DMS53 treated with DMSO at 0.1 percent for 48 hours (cell line): ENCODE results near the gene RBFOX1.

Source experiments
- DNase-seq: peaks from one replicate; lab custom pipeline; 2025; ENCODE audit not compliant: unreplicated experiment; lab: John Stamatoyannopoulos, UW

Gene RBFOX1

GRCh38 chr16:7419441-7419840 lies 86.8 kb downstream of the RBFOX1 start:
- no peak for DNase-seq

DNA sequence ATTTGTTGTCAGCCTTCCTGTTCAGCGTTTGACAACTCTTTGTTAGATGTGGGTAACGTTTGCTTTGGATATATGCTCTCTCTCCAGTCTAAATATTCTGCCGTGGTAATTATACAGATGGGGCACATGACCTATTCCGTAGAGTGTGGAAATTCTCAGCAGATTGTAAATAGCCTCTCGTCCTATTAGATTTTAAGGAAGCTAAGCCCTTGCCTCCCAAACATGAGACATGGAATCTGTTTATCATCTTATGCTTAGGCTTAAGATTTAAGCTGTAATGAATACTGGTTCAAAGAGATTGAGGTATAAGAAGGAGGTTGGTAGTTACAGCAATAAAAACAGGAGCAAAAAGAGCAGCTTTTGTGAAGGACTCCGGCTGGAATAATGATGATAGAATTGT lies 87.4 kb downstream of the RBFOX1 start:
- DNase-seq, result no peak

DNA sequence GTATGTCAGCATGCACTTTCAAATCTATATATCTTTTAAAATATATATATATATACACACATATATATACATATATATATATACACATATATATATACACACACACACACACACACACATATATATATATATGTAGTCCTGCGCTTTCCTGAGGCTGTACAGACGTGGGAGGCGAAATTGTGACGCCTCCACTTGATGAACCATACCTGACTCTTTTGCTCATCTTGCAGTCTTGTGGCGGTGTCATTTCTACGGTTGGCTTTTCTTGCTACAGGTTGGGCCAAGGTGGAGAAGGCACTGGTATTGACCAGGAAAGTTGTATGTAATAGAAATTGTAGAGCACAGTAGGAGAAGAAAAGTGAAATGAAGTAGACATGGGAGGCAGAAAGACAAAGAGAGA lies 88.2 kb downstream of the RBFOX1 start:
- no peak for DNase-seq

DNA sequence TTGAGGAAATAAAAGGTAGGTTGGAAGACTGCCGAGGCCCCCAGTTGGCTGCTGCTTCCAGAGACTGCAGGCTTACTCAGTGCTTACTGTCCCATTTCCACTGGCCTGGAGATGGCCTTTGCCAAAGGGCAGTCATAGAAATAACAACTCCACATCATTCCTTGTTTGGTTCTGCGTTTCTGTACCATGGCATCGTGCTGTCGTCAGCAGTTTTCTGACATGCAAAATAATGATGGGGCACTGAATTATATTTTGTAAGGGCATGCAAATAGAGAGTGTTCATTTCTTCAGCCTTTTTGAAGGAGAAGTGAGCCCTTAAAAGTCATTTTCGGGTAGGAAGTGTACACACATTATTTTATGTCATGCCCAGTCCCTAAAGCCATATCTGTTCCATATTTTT lies 88.9 kb downstream of the RBFOX1 start:
- no peak for DNase-seq

DNA sequence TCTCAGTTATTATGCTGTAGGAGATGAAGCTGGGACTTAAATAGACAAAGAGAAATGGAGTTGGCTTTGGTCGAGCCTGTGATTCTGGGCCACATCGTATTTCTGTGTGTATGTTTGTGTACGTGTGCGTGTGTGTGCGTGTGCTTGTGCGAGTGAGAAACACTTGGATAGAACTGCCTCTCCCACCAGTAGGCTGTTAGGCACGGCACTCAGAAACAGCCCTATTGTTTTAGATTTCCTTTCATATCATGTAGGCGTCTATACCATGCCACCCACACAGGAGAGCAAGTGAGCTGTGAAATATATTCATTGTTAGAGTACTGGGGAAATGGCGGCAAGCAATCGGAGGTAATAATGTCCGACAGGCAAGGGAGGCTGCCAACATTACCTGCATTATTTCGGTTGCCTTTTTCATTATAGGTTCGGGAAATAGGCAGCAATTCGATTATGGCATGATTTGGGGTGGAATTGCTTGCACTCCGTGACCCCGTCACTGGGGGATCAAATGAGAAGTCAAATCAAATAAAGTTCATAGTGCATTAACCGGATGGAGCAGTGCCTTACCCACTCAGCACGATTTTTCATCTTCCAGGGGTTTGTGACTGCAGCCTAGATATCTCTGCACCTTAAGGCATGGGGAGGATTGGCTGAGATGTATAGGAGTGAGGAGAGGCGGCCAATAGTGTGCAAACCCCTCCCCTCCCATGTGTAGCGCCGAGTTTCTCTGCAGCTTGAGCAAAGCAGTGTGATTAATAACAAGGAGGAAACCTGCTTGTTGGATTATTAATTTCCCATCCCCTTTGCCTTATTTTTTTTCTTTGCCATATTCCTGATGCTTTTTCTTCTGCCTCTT lies 89.6 kb downstream of the RBFOX1 start:
- DNase-seq, result no peak

GRCh38 chr16:7423434-7424044 lies 90.9 kb downstream of the RBFOX1 start:
- DNase-seq, result no peak

GRCh38 chr16:7426161-7426560 lies 93.5 kb downstream of the RBFOX1 start:
- no peak for DNase-seq

- no peak for DNase-seq
Observed at GRCh38 chr16:7431723-7432122, 99.1 kb downstream of the RBFOX1 start.

- no peak for DNase-seq
Observed at GRCh38 chr16:7436306-7436705, 103.7 kb downstream of the RBFOX1 start.

DNA sequence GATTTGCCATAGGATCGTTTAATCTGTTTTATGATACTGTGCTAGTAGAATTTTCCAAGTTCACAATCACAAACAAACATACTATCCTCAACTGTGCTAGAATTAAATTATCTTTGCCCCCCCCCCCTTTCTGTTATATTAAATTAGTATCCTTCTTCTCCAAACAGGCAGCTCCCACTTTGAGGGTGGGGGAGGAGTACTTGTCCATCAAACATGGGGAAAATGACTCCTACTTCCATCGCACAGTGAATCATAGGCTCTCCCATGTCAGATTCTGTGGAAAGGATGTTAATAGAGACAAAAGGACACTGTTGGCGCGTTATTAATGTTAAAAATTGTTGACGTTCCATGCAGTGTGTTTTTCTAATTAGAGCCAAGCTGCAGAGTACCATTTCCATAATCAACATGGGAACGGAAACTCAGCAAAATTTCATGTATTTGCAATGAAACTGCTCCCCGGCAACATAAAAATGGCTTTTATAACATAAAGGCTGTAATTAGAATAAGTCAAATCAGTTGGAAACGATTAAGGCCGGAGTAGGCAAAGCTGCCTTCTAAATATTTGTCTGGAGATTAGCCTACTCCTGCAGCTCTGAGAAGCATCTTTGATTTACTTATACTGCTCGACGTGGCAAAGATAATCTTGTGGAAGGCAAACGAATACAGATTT lies 104.6 kb downstream of the RBFOX1 start:
- DNase-seq, result no peak

DNA sequence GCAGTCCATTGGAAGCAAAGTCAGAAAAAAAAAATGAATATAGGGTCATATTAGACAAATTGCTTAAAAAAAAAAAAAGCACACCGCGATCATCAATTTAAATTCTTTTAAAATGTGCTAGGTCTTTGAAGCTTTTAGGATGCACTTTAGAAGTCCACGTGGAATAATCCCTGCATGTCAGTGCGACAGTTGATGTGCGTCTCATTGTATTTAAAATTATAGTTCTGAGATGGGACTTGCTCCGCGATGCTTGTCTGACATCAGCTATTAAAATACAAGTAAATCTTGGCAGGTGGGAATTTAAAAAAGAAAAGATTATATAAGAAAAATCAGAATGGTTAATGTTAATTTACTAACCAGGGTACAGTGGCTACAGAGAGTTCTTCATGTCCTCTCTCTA lies 105.2 kb downstream of the RBFOX1 start:
- DNase-seq, result no peak

- DNase-seq, result no peak
Observed at GRCh38 chr16:7438601-7439000, 106.0 kb downstream of the RBFOX1 start.

- DNase-seq, result no peak
Observed at GRCh38 chr16:7439518-7439917, 106.9 kb downstream of the RBFOX1 start.

DNA sequence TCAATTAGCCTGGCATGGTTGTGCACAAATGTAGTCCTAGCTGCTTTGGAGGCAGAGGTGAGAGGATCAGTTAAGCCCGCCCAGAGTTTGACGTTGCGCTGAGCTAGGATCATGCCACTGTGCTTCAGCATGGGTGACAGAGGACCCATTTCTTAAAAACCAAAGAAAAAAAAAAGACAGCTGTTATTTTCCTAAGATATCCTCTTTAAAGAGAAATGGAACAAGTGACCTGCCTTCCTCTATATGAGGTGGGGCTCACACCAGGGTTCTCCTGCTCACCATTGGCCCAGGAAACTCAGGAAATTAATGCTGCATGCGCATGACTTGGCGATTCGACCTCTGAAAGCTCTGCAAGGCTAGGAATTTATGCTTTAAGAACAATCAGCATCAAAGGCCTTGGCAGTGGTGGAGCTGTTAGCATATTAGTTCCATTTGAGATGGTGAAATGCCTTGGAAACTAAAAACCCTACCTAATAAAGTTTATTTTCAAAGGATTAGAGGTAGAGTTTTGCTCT lies 108.3 kb downstream of the RBFOX1 start:
- no peak for DNase-seq

GRCh38 chr16:7442050-7442449 lies 109.4 kb downstream of the RBFOX1 start:
- no peak for DNase-seq

GRCh38 chr16:7443142-7443541 lies 110.5 kb downstream of the RBFOX1 start:
- DNase-seq, result no peak

- no peak for DNase-seq
Observed at GRCh38 chr16:7443648-7444365, 111.2 kb downstream of the RBFOX1 start.

- no peak for DNase-seq
Observed at GRCh38 chr16:7449306-7449705, 116.7 kb downstream of the RBFOX1 start.

DNA sequence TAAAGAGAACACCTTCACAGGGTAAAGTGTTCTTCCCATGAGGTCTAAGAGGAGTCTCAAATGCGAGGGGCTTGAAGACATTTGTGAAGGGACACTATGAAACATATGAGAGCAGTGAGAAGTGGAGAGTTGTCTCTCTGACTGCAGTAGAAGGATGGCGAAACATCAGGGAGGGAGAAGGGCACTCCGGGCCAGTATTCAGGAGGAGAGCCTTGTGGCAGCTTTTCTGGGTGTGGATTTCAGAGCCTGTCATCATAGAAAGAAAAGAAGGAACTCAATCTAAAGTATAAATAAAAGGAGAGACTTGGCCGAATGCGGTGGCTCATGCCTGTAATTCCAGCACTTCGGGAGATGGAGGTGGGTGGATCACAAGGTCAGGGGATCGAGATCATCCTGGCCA lies 117.2 kb downstream of the RBFOX1 start:
- DNase-seq, result no peak

GRCh38 chr16:7450440-7450839 lies 117.8 kb downstream of the RBFOX1 start:
- DNase-seq, result no peak

- DNase-seq, result no peak
Observed at GRCh38 chr16:7452090-7452489, 119.4 kb downstream of the RBFOX1 start.
